Amniotic stem cell (primary cell): ENCODE measurements around the gene DHPS.
"Not testable (repeated sequence)": the region's sequence is repeated elsewhere in the genome, so short reads cannot be mapped to it uniquely, and the experiment has no call there.

Source experiments
- DNase-seq: peaks from one replicate; lab custom pipeline; 2025; lab: John Stamatoyannopoulos, UW

DHPS gene

GRCh38 chr19:12681074-12681987, at the start of gene DHPS:
Gene DHPS, minus strand, starts transcription at chr19:12681880. Its CDS starts 114 bp downstream, at chr19:12681766.
- peak; percentile 98 for DNase-seq

- no peak for DNase-seq
These were observed 49.7 kb upstream of the DHPS start for GRCh38 chr19:12731337-12731736.

DNA sequence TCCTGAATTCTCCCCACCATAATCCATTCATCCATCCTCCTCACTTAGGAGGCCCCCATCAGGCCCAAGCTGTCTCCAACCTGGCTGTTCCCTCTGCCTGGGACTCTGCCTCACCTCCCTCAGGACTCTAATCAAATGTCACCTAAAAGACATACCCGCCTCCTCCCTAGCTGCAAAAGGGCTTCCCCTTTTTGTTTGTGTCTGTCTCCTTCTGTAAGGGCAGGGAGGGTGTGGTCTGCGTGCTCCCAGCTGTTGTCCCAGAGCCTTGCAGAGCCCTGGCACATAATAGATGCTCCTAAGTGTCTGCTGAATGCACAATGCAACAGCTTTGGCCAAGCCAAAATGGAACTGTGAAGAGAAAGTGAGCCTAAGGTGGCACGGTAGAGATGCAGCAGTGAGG, 48.4 kb upstream of the DHPS start:
- no peak for DNase-seq

- DNase-seq: no peak
These were observed 46.2 kb upstream of the DHPS start for GRCh38 chr19:12727745-12728433.

DNA sequence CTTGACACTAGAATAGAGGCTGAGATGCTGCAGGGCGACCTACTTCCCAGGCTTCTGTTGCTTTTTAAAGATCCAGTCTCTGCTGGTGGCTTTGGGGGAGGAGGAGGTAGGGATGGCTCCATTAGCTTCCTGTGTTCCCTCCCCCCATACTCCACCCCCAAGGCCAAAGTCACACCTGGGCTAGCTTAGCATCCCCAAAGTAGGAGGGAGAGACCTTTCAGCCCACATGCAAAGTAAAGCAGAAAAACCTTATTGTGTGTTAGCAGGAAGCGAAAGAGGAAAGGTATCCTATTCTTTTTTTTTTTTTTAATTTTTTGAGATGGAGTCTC, 45.3 kb upstream of the DHPS start:
- DNase-seq: no peak

GRCh38 chr19:12725612-12726011, 43.9 kb upstream of the DHPS start:
- DNase-seq: not testable (repeated sequence)

DNA sequence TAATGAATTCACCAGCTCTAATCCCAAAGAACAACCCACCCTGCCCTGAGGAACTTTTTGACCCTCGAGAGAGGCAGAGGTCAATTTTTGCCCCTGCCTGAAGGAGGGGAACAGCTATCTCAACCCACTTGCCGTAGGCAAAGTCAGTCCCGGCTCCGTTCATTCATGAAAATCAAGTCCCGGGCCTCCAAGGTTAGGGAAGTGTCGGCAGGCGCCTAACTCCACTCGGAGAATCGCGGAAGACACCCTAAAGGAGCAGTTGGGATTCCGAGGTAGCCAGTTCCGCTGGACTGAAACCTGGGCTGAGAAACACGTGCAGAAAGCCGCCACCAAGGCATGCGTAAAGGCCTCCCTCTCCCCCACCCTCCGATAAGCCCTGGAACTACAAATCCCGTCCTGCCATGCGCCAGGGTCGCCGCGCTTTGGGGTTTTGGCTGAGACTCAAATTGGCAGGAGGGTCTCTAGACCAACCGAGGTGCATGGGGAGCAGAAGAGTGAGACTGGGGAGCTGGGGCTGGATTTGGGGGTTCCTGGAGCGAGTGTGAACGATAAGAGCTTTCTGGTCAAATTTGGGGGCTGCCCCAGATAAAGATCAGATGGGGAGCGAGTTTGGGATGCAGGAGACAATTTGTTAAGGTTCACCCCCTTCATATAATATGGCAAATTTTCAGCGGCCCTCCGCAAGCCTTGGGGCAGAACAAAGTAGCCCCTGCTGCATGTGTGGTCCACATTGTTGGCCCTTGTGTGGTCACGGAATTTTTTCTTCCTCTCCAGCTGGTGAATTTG, 42.2 kb upstream of the DHPS start, which contains the start of gene TNPO2:
TSS of gene TNPO2 (minus strand) at position 292 of the 786 bp plus-strand sequence. CDS start 2,955 bp downstream, outside the sequence.
- DNase-seq: no peak

DNA sequence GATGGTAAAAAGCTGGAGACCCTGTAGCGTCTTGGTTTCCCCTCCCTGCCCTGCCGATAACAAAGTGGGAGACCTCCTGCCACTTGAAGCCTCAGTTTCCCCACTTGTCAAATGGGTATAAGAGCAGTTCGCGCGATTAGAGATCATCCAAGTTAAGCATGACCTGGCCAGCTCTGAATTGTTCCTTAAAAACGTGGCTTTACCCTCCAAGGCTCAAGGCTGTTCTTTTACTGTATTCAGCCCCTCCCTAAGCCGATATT, 41.6 kb upstream of the DHPS start:
- no peak for DNase-seq

GRCh38 chr19:12722566-12723380, 41.1 kb upstream of the DHPS start:
- DNase-seq: peak; percentile 99

DNA sequence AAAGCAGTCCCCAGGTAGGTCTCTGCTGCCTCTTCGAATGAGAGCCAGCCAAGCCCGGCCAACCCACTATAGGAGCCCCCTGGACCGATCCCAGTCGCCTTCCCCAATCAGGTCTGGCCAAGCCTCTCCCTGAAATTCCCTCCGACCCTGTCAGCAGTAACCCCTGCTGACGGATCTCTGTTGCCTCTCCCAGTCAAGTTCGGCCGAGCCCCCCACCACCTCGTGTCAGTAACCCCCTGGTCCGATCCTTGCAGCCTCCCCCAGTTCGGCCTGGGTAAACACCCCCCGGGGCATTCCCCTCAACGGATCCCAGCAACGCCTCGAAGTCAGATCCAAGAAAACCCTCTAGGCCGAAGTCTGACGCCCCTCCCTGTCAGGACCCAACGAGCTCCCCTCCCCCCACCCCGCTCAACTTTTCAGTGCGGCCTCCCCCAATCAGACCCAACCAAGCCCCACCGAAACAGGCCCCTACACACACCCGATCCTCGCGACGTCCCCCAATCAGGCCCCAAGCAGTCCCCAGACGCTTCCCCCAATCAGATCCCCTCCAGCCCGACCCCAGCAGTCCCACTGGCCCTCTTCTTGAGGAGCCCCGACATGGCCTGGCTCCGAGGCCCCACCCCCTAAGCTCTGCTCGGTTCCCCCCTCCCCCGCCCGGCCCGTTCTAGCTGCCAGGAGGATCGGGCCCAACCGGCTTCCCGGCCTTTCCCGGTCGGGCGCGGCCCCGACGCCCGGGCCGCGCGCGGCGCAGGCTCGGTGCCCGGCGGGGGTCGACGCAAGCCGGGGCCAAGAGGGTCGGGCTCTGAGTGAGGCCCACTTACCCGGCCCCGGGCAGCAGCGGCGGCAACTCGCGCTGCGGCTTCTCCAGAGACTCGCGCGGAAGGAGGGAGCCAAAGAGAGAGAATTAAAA, 40.2 kb upstream of the DHPS start:
- peak; percentile 36 for DNase-seq

GRCh38 chr19:12720851-12721655, 39.4 kb upstream of the DHPS start:
- no peak for DNase-seq

DNA sequence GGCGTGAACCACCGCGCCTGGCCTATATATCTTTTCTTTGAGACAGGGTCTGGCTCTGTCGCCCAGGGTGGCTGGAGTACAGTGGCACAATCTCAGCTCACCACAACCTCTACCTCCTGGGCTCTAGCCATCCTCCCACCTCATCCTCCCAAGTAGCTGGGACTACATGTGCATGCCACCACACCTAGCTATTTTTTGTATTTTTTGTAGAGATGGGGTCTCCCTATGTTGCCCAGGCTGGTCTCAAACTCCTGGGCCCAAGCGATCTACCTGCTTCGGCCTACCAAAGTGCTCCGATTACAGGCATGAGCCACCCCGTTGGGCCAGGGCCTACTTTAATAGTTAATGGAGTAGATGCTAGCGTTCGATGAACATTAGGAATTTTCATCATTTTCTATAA, 38.6 kb upstream of the DHPS start:
- DNase-seq: no peak

DNA sequence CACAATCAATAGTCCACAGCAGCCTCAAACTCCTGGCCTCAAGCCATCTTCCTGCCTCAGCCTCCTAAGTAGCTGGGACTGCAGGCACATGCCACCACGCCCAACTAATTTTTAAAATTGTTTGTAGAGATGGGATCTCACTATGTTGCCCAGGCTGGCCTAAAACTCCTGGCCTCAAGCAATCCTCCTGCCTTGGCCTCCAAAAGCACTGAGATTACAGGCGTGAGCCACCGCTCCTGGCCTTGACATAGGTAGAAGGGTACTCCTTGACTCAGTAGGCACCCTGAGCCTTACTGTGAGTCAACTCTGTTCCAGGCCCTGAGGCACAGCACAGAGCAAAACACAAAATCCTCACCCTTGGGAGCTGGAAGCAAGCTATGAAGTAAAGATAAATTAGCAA, 34.2 kb upstream of the DHPS start:
- DNase-seq: no peak

GRCh38 chr19:12715102-12715501, 33.4 kb upstream of the DHPS start:
- no peak for DNase-seq

GRCh38 chr19:12713304-12713703, 31.6 kb upstream of the DHPS start:
- not testable (repeated sequence) for DNase-seq

GRCh38 chr19:12712077-12712476, 30.4 kb upstream of the DHPS start:
- not testable (repeated sequence) for DNase-seq

DNA sequence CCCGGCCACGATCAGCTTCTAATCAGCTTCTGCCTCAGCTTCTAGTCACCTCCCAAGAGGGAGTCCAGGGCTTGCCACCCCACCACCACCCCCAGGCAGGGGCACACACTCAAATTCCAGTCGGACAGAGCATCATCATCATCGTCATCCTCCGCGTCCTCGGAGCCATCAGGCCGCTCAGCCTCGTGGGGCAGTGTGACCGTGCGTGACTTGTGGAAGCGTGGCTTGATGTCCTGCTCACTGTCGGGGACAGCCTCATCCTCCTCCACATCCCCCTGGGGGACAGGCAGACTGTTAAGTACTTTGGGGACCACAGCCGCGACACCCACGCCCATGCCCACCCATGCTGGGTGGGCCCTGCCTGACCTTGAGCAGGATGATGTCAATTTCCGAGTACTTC, 29.5 kb upstream of the DHPS start:
- DNase-seq: no peak

GRCh38 chr19:12708641-12709040, 27.0 kb upstream of the DHPS start:
- no peak for DNase-seq

- no peak for DNase-seq
These were observed 24.6 kb upstream of the DHPS start for GRCh38 chr19:12706332-12706718.
